ENCODE data around the gene ZNF335. TPM values are rescaled to one million over a fixed set of nuclear protein-coding genes. Genes with fewer than 3 reads are reported as not detected.
A peak's percentile ranks its signal among the peaks of the same experiment; 100 is the strongest.

The ZNF335 gene
- total and polyA plus RNA-seq, 2 of the 13 experiments (the other 11 are each of a cell fraction or from before 2014, with no cell fraction given) = 9.7 to 13.7 TPM

DNA sequence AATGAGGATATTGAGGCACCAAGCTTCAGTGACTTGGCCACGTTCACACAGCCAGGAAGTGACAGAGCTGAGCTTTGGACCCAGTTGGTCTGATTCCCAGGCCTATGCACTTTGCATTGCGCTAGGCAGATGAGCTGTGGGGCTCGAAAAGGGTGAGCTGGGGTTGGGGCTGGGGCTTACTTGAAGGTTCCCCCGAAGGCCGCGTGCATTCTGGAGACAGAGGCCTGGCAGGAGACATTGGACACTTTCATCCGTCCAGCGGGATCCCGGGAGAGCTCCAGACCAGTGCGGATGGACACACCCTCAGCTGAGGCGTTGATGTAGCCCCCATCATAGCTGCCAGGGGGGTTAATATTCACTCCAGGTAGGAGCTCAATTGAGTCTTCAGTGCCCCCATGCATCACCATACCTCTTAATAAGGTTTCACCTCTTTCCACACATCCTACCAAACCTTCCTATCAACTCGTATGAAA is 62.6 kb downstream of the ZNF335 start (continued):
- TF ChIP-seq, protein P1, sequence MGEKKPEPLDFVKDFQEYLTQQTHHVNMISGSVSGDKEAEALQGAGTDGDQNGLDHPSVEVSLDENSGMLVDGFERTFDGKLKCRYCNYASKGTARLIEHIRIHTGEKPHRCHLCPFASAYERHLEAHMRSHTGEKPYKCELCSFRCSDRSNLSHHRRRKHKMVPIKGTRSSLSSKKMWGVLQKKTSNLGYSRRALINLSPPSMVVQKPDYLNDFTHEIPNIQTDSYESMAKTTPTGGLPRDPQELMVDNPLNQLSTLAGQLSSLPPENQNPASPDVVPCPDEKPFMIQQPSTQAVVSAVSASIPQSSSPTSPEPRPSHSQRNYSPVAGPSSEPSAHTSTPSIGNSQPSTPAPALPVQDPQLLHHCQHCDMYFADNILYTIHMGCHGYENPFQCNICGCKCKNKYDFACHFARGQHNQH (CRISPR knock-in tag; IDR thresholded peaks at IDR 0.05) = peak; percentile 48; the same call in 1 of the 2 replicates
- no peak for TF ChIP-seq KLF9 (CRISPR knock-in tag; IDR thresholded peaks at IDR 0.05; ENCODE audit: low read depth)
- TF ChIP-seq ZNF124 (CRISPR knock-in tag; IDR thresholded peaks at IDR 0.05) = 0 out of 2 replicates have a peak, but pooled peaks have one; percentile 7
- TF ChIP-seq BHLHE40 (IDR thresholded peaks at IDR 0.05; ENCODE audit: low read length) = peak; percentile 22; the same call in 1 of the 2 replicates
- TF ChIP-seq EZH2 (conservative IDR thresholded peaks at IDR 0.05; ENCODE audit: low read depth, low read length) = no peak
- TF ChIP-seq MTA1 (CRISPR knock-in tag; IDR thresholded peaks at IDR 0.05; ENCODE audit: borderline replicate concordance) = peak; percentile 59; the same call in 1 of the 2 replicates
- 0 out of 2 replicates have a peak, but pooled peaks have one; percentile 47 for TF ChIP-seq ZFP90 (CRISPR knock-in tag; IDR thresholded peaks at IDR 0.05; ENCODE audit: borderline replicate concordance)
- TF ChIP-seq, protein P2, sequence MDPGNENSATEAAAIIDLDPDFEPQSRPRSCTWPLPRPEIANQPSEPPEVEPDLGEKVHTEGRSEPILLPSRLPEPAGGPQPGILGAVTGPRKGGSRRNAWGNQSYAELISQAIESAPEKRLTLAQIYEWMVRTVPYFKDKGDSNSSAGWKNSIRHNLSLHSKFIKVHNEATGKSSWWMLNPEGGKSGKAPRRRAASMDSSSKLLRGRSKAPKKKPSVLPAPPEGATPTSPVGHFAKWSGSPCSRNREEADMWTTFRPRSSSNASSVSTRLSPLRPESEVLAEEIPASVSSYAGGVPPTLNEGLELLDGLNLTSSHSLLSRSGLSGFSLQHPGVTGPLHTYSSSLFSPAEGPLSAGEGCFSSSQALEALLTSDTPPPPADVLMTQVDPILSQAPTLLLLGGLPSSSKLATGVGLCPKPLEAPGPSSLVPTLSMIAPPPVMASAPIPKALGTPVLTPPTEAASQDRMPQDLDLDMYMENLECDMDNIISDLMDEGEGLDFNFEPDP (CRISPR knock-in tag; conservative IDR thresholded peaks at IDR 0.05) = 0 out of 2 replicates have a peak, but pooled peaks have one; percentile 93
- TF ChIP-seq, protein P3, sequence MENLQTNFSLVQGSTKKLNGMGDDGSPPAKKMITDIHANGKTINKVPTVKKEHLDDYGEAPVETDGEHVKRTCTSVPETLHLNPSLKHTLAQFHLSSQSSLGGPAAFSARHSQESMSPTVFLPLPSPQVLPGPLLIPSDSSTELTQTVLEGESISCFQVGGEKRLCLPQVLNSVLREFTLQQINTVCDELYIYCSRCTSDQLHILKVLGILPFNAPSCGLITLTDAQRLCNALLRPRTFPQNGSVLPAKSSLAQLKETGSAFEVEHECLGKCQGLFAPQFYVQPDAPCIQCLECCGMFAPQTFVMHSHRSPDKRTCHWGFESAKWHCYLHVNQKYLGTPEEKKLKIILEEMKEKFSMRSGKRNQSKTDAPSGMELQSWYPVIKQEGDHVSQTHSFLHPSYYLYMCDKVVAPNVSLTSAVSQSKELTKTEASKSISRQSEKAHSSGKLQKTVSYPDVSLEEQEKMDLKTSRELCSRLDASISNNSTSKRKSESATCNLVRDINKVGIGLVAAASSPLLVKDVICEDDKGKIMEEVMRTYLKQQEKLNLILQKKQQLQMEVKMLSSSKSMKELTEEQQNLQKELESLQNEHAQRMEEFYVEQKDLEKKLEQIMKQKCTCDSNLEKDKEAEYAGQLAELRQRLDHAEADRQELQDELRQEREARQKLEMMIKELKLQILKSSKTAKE (CRISPR knock-in tag; IDR thresholded peaks at IDR 0.05; ENCODE audit: borderline replicate concordance) = peak; percentile 61; the same call in 1 of the 2 replicates
- TF ChIP-seq POLR2G (IDR thresholded peaks at IDR 0.05; ENCODE audit: low read depth, low read length) = peak; percentile 76
- no peak for TF ChIP-seq KAT2B (IDR thresholded peaks at IDR 0.05; ENCODE audit: borderline replicate concordance, low read depth, low read length)
- TF ChIP-seq HNRNPLL (IDR thresholded peaks at IDR 0.05; ENCODE audit: low read depth, low read length, poor library complexity, severe bottlenecking) = no peak
- no peak; the same call in 1 of the 2 replicates for TF ChIP-seq ZBTB42 (CRISPR knock-in tag; IDR thresholded peaks at IDR 0.05)
- TF ChIP-seq ZNF629 (CRISPR knock-in tag; conservative IDR thresholded peaks at IDR 0.05) = 0 out of 2 replicates have a peak, but pooled peaks have one; percentile 22
- peak; percentile 12; the same call in 1 of the 2 replicates for TF ChIP-seq CEBPB (IDR thresholded peaks at IDR 0.05; ENCODE audit: borderline replicate concordance, low read depth, low read length)
- TF ChIP-seq, protein P4, sequence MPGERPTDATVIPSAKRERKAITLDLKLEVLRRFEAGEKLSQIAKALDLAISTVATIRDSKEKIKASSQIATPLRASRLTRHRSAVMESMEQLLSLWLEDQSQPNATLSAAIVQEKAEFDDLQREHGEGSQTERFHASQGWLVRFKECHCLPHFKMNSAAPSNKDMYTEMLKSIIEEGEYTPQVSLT (CRISPR knock-in tag; IDR thresholded peaks at IDR 0.05; ENCODE audit: borderline replicate concordance, low read depth) = no peak
- TF ChIP-seq SETDB1 (CRISPR knock-in tag; IDR thresholded peaks at IDR 0.05; ENCODE audit: borderline replicate concordance) = no peak
- peak; percentile 89; the same call in 1 of the 2 replicates for TF ChIP-seq ZBTB38 (CRISPR knock-in tag; IDR thresholded peaks at IDR 0.05)
- no peak for TF ChIP-seq AHR (CRISPR knock-in tag; IDR thresholded peaks at IDR 0.05)
- peak; percentile 23; the same call in 1 of the 2 replicates for TF ChIP-seq ZMYM2 (CRISPR knock-in tag; IDR thresholded peaks at IDR 0.05)
- peak; percentile 68 for TF ChIP-seq ZMYM4 (CRISPR knock-in tag; IDR thresholded peaks at IDR 0.05)
- peak; percentile 56; the same call in 1 of the 2 replicates for TF ChIP-seq FOXO1 (CRISPR knock-in tag; IDR thresholded peaks at IDR 0.05)
- no peak for TF ChIP-seq ZNF3 (CRISPR knock-in tag; IDR thresholded peaks at IDR 0.05)
- no peak for TF ChIP-seq SOX13 (IDR thresholded peaks at IDR 0.05)
- TF ChIP-seq SOX13 (CRISPR knock-in tag; conservative IDR thresholded peaks at IDR 0.05 in 1 of 2, IDR thresholded peaks at IDR 0.05 in 1 of 2) = peak in 1 of 2 experiments; percentile 29; a peak in 1 of 4 replicates

Measured in HepG2 (cell line).